GM12878 (cell line): ENCODE data around the gene SDK2. TPM values are rescaled to one million over a fixed set of nuclear protein-coding genes. Genes with fewer than 3 reads are reported as not detected.

Experiments
- ATAC-seq: fragments of 200-7000 bp; cut with Tn5 transposase; 3 replicates; pipeline ENCODE4 v1.9.1; 2020; ENCODE audit warnings: mild to moderate bottlenecking, moderate library complexity
- BruUV-seq: library from RNA; stranded (reverse); fragments of 400-500 nt; replicated peaks from 2 replicates; lab custom pipeline; 2021; lab: Mats Ljungman, UMichigan
- CTCF ChIA-PET: fragments of 300-600 bp; sonication (Branson Sonifier 250); formaldehyde crosslinking; extraction: SDS; loops from one replicate; lab custom pipeline; 2021; ENCODE audit warnings: inconsistent platforms; lab: Yijun Ruan, JAX
- POLR2A ChIA-PET: fragments of 350-600 bp; formaldehyde crosslinking; extraction: SDS; loops from one replicate; lab custom pipeline; 2021; ENCODE audit warnings: inconsistent platforms; lab: Charles Lee
- RAD21 ChIA-PET: fragments of 300-600 bp; sonication (Branson Sonifier 250); formaldehyde crosslinking; loops from one replicate; lab custom pipeline; 2023; ENCODE audit warnings: antibody characterized with exemption; ENCODE audit not compliant: unreplicated experiment; lab: Charles Lee
- SMC1A ChIA-PET: fragments of 300-600 bp; sonication (Branson Sonifier 250); formaldehyde crosslinking; loops from one replicate; lab custom pipeline; 2023; ENCODE audit not compliant: unreplicated experiment, uncharacterized antibody; lab: Charles Lee
- DNase-seq: peaks from one replicate; pipeline ENCODE4 v3.0.0-alpha.2; 2011; ENCODE audit warnings: low read depth, low spot score
- FAIRE-seq: peaks from 3 replicates; lab custom pipeline; 2011; peaks lifted over from hg19 to GRCh38; lab: Jason Lieb, UNC
- H2AFZ ChIP-seq: 2 replicates; pipeline ENCODE4 v1.6.0; 2011; ENCODE audit warnings: low read depth, low read length, control low read depth; ENCODE audit not compliant: control insufficient read depth
- H3K27ac ChIP-seq: 2 replicates; pipeline ENCODE4 v1.5.1; 2011; ENCODE audit warnings: control low read depth; ENCODE audit not compliant: control insufficient read depth, insufficient read depth
- H3K27me3 ChIP-seq, 2 experiments: replicated peaks in 1 of 2; 2 replicates each; pipeline versions ENCODE4 v1.6.0 to v1.6.1; 2011; ENCODE audit warnings: low read length in 1 of 2; ENCODE audit not compliant: control insufficient read depth in 2 of 2, insufficient read depth in 2 of 2
- H3K36me3 ChIP-seq, 2 experiments: 2 replicates each; pipeline ENCODE4 v1.5.1; 2011; ENCODE audit warnings: low read length in 1 of 2; ENCODE audit not compliant: control insufficient read depth in 2 of 2, insufficient read depth in 2 of 2
- H3K4me1 ChIP-seq: 2 replicates; pipeline ENCODE4 v1.6.1; 2011; ENCODE audit warnings: mild to moderate bottlenecking, low read length, moderate library complexity, mixed read lengths; ENCODE audit not compliant: control insufficient read depth, insufficient read depth
- H3K4me2 ChIP-seq: 2 replicates; pipeline ENCODE4 v1.6.0; 2011; ENCODE audit warnings: control low read depth; ENCODE audit not compliant: control insufficient read depth, insufficient read depth
- H3K4me3 ChIP-seq: fragments of 200-600 bp; sonication (generic); 2 replicates; pipeline ENCODE4 v1.5.1; 2016
- H3K79me2 ChIP-seq: 2 replicates; pipeline ENCODE4 v1.6.0; 2011; ENCODE audit warnings: low read length; ENCODE audit not compliant: control insufficient read depth, insufficient read depth
- H3K9ac ChIP-seq: 2 replicates; pipeline ENCODE4 v1.8.0; 2011; ENCODE audit warnings: low read length, control low read depth, mixed read lengths; ENCODE audit not compliant: control insufficient read depth, insufficient read depth
- H3K9me3 ChIP-seq: replicated peaks from 3 replicates; pipeline ENCODE4 v1.5.1; 2011; ENCODE audit warnings: mild to moderate bottlenecking, low read length; ENCODE audit not compliant: control insufficient read depth, insufficient read depth
- H4K20me1 ChIP-seq: 2 replicates; pipeline ENCODE4 v1.6.0; 2011; ENCODE audit not compliant: control insufficient read depth, insufficient read depth
- BRCA1 ChIP-seq: IDR thresholded peaks from 2 replicates; pipeline ENCODE4 v1.6.1; 2011; ENCODE audit warnings: low read depth, low read length, improper control_type of control experiment
- CEBPZ ChIP-seq: fragments of 150-350 bp; IDR thresholded peaks from 2 replicates; pipeline ENCODE4 v1.6.1; 2016; ENCODE audit warnings: low read depth, low read length
- HDAC6 ChIP-seq: fragments of 200-600 bp; sonication (generic); IDR thresholded peaks from one replicate; pipeline ENCODE4 v1.8.0; 2017; ENCODE audit warnings: antibody characterized with exemption; ENCODE audit not compliant: unreplicated experiment
- HDGF ChIP-seq: fragments of 450-650 bp; IDR thresholded peaks from 2 replicates; pipeline ENCODE4 v1.6.1; 2016; ENCODE audit warnings: antibody characterized with exemption
- IRF4 ChIP-seq: IDR thresholded peaks from 2 replicates; pipeline ENCODE4 v1.6.1; 2011; ENCODE audit warnings: low read depth, low read length
- MTA2 ChIP-seq: fragments of 450-650 bp; IDR thresholded peaks from 2 replicates; pipeline ENCODE4 v1.6.1; 2016; ENCODE audit warnings: low read depth, mild to moderate bottlenecking, moderate library complexity
- MTA3 ChIP-seq: IDR thresholded peaks from 2 replicates; pipeline ENCODE4 v1.6.1; 2012; ENCODE audit warnings: low read length, inconsistent platforms, borderline replicate concordance
- NFYA ChIP-seq: IDR thresholded peaks from 2 replicates; pipeline ENCODE4 v1.6.1; 2011; ENCODE audit warnings: low read depth, mild to moderate bottlenecking, low read length, improper control_type of control experiment, borderline replicate concordance
- PKNOX1 ChIP-seq: fragments of 450-650 bp; IDR thresholded peaks from 2 replicates; pipeline ENCODE4 v1.6.1; 2016; ENCODE audit warnings: mild to moderate bottlenecking
- RAD21 ChIP-seq: IDR thresholded peaks from 2 replicates; pipeline ENCODE4 v1.6.1; 2011; ENCODE audit warnings: mild to moderate bottlenecking, low read depth, low read length, moderate library complexity; ENCODE audit not compliant: insufficient read depth
- RELA ChIP-seq: fragments of 450-650 bp; IDR thresholded peaks from 2 replicates; pipeline ENCODE4 v1.8.0; 2014; ENCODE audit warnings: borderline replicate concordance; ENCODE audit not compliant: partially characterized antibody
- TAF1 ChIP-seq: IDR thresholded peaks from 2 replicates; pipeline ENCODE4 v1.6.1; 2011; ENCODE audit warnings: mild to moderate bottlenecking, low read depth, low read length, borderline replicate concordance
- WGBS: methylation state at CpG from one replicate; pipeline ENCODE4 v1.1.6; 2016; ENCODE audit warnings: low lambda C conversion rate; ENCODE audit not compliant: insufficient replicate concordance, insufficient coverage; ENCODE audit errors: missing lambda C conversion rate; 5-methylcytosine and 5-hydroxymethylcytosine counted together
- in situ Hi-C: fragments of 300-500 bp; cut with MboI; formaldehyde crosslinking; loops from 9 replicates; pipeline ENCODE4 v1.14.3; 2018; ENCODE audit warnings: mixed read lengths
- intact Hi-C: fragments of 100-400 bp; cut with micrococcal nuclease; formaldehyde crosslinking; loops from one replicate; pipeline ENCODE4 v1.14.2; 2022; ENCODE audit not compliant: unreplicated experiment
- polyA plus RNA-seq, 11 experiments: library from polyadenylated mRNA; depleted of rRNA in 4 of 11; unstranded in 6 of 11; stranded (reverse) in 5 of 11; fragments of >200 nt; fragmentation: Nextera tagmentation in 4 of 11; fragmentation: Illumina TruSeq in 1 of 11; extraction: Ambion mirVana in 4 of 11; extraction: Trizol in 1 of 11; gene quantifications; 1 replicate in 1 of 11; 2 replicates in 10 of 11; pipeline versions ENCODE4 v1.2.1 to v1.2.3, GENCODE V29; 2011 to 2016; ENCODE audit warnings: inconsistent platforms in 2 of 11, missing spikeins in 2 of 11, low read depth in 1 of 11
- total RNA-seq, 4 experiments: library from RNA; depleted of rRNA in 3 of 4; stranded (reverse); fragments of >200 nt in 3 of 4; fragmentation: Illumina TruSeq in 1 of 4; extraction: Trizol in 1 of 4; gene quantifications; 2 replicates each; pipeline versions ENCODE4 v1.2.1 to v1.2.3, GENCODE V29; 2013 to 2021

Gene SDK2
- total and polyA plus RNA-seq, 10 of the 15 experiments (the other 5 are each of a cell fraction or from before 2014, with no cell fraction given), result 0.03 to 0.08 (median 0.03) TPM; not detected in 7

- no TSS peak for BruUV-seq
- FAIRE-seq, result no peak
Observed at GRCh38 chr17:73466704-73467433, 177.4 kb downstream of the SDK2 start.

GRCh38 chr17:73465953-73466230 lies 178.4 kb downstream of the SDK2 start:
- no peaks in the 10 kb centered on the region for H4K20me1 ChIP-seq
- CTCF ChIA-PET, result no interaction called here
- 11% methylated on average over 2 of the region's 2 CpGs for WGBS
- FAIRE-seq (no peak), DNase-seq (no peak), ATAC-seq (no peak)
- no peak overlapping the region for H3K27ac ChIP-seq
- no peaks in the 10 kb centered on the region for H3K79me2 ChIP-seq
- H3K4me2 ChIP-seq, result no peak overlapping the region
- no TSS peak for BruUV-seq
- RAD21 ChIA-PET, result no interaction called here
- in situ Hi-C loops (no loop called here), intact Hi-C loops (no loop called here)
- H3K4me1 ChIP-seq, result no peaks in the 10 kb centered on the region
- no peaks in the 10 kb centered on the region for H3K9me3 ChIP-seq
- SMC1A ChIA-PET, result no interaction called here
- no peaks in the 10 kb centered on the region for H3K36me3 ChIP-seq
- POLR2A ChIA-PET, result no interaction called here
- no peak overlapping the region for H3K4me3 ChIP-seq
- no peak overlapping the region for H3K9ac ChIP-seq
- peaks cover 0 to 4% of the 10 kb centered on the region in 2 experiments; a peak in 2 of 4 replicates for H3K27me3 ChIP-seq
- H2AFZ ChIP-seq, result no peak overlapping the region
- TF ChIP-seq HDGF, result no peak
- TF ChIP-seq RAD21, result no peak
- no peak for TF ChIP-seq MTA3
- no peak for TF ChIP-seq TAF1
- no peak for TF ChIP-seq MTA2
- TF ChIP-seq IRF4, result no peak
- TF ChIP-seq HDAC6, result no peak
- TF ChIP-seq CEBPZ, result no peak

More at GRCh38 chr17:73466704-73467433, 177.4 kb downstream of the SDK2 start:
- DNase-seq (no peak), ATAC-seq (no peak)
- ChIA-PET SMC1A (no interaction called here), RAD21 (no interaction called here), POLR2A (no interaction called here), CTCF (no interaction called here)
- H3K9ac ChIP-seq, result no peak overlapping the region
- no peak overlapping the region for H2AFZ ChIP-seq
- H3K27ac ChIP-seq, result no peak overlapping the region
- in situ Hi-C loops (no loop called here), intact Hi-C loops (no loop called here)
- no peaks in the 10 kb centered on the region for H3K79me2 ChIP-seq
- H3K36me3 ChIP-seq, result no peaks in the 10 kb centered on the region
- no peaks in the 10 kb centered on the region for H4K20me1 ChIP-seq
- H3K4me1 ChIP-seq, result no peaks in the 10 kb centered on the region
- TF ChIP-seq PKNOX1, result no peak
- TF ChIP-seq NFYA, result no peak
- TF ChIP-seq BRCA1, result no peak
- TF ChIP-seq RELA, result no peak
- WGBS, result 13% methylated on average over 14 of the region's 15 CpGs
- H3K4me2 ChIP-seq, result no peak overlapping the region
- H3K4me3 ChIP-seq, result no peak overlapping the region
- H3K9me3 ChIP-seq, result no peaks in the 10 kb centered on the region
- peaks cover 0 to 4% of the 10 kb centered on the region in 2 experiments; a peak in 2 of 4 replicates for H3K27me3 ChIP-seq
